GM19467 (cell line): ENCODE results near the gene ABLIM1.

Experiments
- ATAC-seq: cut with Tn5 transposase; IDR thresholded peaks from one replicate; pipeline ENCODE4 v1.9.1; 2021; ENCODE audit warnings: mild to moderate bottlenecking, moderate library complexity; ENCODE audit not compliant: unreplicated experiment

The ABLIM1 gene

DNA sequence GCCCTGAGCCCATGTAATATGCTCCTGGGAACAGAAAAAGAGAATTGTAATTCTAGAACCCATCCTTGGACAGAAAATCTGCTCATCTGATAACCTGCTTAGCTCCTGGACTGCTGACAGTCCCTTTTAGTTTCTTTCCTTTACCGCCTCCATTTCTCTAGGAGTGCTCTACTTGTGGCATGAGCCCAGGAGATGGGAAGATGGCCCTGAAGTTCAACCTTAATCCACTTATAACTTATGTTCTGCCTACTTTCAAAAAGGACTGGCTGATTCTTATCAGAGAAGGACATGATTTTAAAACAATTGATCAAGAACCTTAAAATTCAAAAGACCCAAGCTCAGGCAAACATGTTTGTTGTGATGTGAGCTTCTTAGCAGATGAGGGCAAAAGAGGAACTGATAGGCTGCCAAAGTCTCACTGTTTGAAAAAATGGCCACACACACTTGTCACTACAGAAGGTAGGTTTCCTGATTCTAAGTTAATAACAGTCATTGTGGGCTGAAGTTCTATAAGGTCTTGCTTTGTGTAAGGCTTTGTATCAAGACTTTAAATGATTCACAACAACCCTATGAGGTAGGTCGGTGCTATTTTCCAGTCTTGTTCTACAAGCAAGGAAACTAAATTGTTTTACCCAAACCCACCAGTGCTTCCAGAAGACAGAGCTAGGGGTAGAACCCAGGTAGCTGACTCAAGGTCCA is 159.5 kb downstream of the ABLIM1 start:
- peak; percentile 63 for ATAC-seq

DNA sequence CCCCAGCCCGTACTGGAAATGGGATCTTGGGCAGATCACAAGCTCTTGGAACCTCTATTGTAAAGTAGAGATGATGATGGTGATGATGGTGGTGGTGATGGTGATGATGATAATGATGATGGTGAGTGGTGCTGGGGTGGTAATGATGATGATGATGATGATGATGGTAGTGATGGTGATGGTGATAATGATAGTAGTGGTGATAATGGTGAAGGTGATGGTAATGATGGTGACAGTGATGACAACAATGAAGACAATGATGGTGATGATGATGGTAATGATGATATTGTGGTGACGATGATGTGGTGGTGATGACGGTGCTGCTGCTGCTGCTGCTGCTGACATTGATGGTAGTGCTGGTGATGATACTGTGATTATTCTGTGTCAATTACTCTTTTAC is 162.8 kb downstream of the ABLIM1 start:
- ATAC-seq = no peak

- peak; percentile 37 for ATAC-seq
These were observed 165.6 kb downstream of the ABLIM1 start for GRCh38 chr10:114492351-114493037.

DNA sequence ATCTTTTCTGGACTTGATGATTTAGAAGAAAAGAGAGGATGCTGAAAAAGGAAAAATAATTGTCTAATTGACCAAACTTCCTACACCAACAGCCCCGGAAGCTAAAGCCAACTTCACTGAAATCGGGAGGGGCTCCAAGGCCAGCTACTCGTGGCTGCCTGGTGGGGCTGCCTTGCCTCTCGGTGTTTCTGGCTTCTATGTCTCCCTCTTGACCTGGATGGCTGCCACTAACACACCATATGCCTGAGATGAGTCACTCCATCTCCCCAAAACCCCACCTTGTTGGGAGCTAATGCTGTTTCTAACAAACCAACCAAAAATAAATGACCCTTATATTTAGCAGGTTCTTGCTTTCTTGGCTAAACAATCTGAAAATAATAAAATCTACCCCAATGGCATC is 166.1 kb downstream of the ABLIM1 start:
- no peak for ATAC-seq

GRCh38 chr10:114491419-114491818 is 166.7 kb downstream of the ABLIM1 start:
- ATAC-seq = no peak

- no peak for ATAC-seq
These were observed 168.4 kb downstream of the ABLIM1 start for GRCh38 chr10:114489521-114490310.

- no peak for ATAC-seq
These were observed 170.1 kb downstream of the ABLIM1 start for GRCh38 chr10:114487815-114488536.

DNA sequence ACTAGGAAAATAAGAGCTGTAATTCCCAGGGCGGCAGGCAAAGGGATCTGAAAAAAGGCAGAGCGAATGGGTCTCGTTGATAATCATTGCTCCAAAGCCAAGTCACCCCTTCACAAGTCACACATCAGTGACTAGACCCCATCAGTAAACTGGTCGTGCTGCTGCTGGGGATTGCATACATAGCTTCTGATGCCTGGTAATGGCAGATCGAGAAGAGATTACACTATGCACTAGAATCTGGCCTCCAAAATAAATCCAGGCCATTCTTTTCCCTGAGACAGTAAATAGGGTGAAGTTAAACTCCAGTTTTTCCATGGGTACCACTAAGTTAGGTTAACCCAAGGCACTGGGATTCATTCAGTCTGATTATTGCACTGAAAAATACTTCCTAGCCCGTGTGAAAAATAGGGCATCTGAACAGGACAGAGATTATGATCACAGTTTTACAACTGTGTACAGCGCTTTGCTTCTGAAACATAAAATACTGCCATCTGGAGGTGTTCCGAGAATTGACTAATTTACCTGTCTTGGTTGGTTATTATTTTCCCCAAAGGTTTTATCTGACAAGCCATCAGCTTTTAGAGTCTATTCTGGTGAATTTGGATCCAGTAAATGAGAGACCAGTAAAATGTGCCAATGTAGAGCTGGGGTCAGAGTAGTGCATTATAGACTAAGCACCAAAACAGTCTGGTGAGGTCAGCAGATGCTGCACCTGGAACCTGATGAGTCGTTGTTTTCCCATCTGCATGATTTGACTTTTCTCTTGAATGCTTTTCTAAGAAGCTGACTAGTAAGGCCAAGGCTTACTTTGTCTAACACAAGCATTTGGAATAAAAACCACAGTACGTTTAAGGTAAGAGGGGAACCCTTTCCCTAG is 170.9 kb downstream of the ABLIM1 start:
- ATAC-seq = no peak

- ATAC-seq = no peak
These were observed 172.2 kb downstream of the ABLIM1 start for GRCh38 chr10:114485696-114486400.

- ATAC-seq = no peak
These were observed 174.5 kb downstream of the ABLIM1 start for GRCh38 chr10:114483575-114483974.

GRCh38 chr10:114482480-114483304 is 175.4 kb downstream of the ABLIM1 start:
- no peak for ATAC-seq

- ATAC-seq = no peak
These were observed 177.0 kb downstream of the ABLIM1 start for GRCh38 chr10:114481055-114481454.

GRCh38 chr10:114479836-114480235 is 178.2 kb downstream of the ABLIM1 start:
- no peak for ATAC-seq

DNA sequence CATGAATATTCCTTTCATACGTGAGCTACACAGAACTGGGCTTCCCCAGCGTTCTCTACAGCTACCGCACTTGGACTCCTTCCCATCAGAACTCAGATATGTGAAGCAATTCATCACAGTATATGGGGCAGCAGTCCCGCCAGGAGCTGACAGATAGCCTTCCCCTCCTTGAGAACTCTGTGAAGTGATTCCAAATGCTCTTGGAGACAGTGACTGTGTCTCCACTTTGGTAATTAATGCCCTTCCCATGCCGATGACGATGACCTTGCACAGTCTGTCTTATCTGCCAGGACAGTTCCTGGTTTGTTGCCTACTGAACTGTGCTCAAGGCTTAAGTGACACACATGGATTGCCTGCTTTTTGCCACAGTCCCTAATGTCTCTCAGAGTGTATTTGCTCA is 178.8 kb downstream of the ABLIM1 start:
- ATAC-seq = no peak

DNA sequence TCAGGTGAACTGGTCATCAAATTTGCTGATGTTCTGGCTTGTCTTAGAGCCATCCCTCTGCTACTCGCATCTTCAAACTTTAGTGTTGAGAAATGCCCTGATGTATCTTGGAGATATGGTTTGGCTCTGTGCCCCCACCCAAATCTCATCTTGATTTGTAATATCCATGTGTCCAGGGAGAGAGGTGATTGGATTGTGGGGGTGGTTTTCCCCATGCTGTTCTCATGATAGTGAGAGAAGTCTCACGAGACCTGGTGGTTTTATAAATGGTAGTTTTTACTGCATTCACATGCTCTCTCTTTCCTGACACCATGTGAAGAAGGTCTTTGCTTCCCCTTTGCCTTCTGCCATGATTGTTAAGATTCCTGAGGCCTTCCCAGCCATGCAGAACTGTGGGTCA is 179.8 kb downstream of the ABLIM1 start:
- no peak for ATAC-seq

- no peak for ATAC-seq
These were observed 180.8 kb downstream of the ABLIM1 start for GRCh38 chr10:114477285-114477684.

GRCh38 chr10:114474989-114475388 is 183.1 kb downstream of the ABLIM1 start:
- no peak for ATAC-seq

DNA sequence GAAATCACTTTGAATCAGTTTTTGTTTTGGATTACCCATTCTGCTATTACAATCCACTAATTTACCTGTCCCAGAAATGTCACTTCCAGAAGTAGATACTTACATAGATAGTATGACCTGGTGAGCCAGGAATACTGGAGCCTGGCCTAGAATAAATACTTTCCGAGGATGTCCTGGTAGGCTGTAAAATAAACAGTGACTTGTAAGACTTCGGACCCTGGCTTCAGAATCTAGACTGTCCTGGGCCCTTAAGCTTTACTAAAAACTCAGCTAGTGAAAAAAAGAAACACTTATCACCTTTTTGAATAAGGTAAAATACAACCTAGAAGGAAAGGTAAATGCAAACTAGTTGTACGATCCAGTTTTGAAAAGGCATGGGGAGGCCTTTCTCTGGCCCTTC is 184.3 kb downstream of the ABLIM1 start:
- no peak for ATAC-seq

DNA sequence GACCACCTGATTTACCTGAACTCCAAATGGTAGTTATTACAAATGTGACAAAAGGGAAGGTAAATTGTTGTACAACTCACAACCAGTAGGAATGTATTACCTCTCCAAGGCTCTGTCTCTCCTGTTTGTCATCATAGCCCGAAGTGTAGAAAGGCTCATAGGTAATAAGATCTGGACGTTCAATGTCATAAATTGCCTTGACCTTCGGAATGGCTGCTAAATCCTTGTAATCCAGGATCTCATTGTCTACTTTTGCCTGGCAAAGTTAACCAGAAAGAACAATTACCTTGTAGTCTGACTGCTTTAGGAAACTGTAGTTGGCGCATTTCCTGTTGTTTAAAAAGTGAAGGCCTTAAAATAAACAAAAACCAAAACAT is 185.2 kb downstream of the ABLIM1 start:
- ATAC-seq = no peak
